HepG2 (cell line): ENCODE data around the gene AP3D1. TPM values are rescaled to one million over a fixed set of nuclear protein-coding genes. Genes with fewer than 3 reads are reported as not detected.

Experiments used
- ATRX ChIP-seq: sonication (generic); formaldehyde crosslinking; IDR thresholded peaks from 2 replicates; pipeline ENCODE4 v1.4.0; 2020; ENCODE audit warnings: missing genetic modification reagents, borderline replicate concordance
- BCLAF1 ChIP-seq: fragments of 450-650 bp; IDR thresholded peaks from 2 replicates; pipeline ENCODE4 v1.6.1; 2017; ENCODE audit warnings: mild to moderate bottlenecking
- GTF3A ChIP-seq: sonication (generic); formaldehyde crosslinking; conservative IDR thresholded peaks from 2 replicates; pipeline ENCODE4 v1.4.0; 2020; ENCODE audit warnings: mild to moderate bottlenecking, missing genetic modification reagents
- HNF1A ChIP-seq, 2 experiments: sonication (generic) in 1 of 2; formaldehyde crosslinking in 1 of 2; IDR thresholded peaks; 2 replicates each; pipeline versions ENCODE4 v1.4.0 to v1.6.1; 2016 to 2020; ENCODE audit warnings: borderline replicate concordance in 1 of 2, low read depth in 1 of 2, mild to moderate bottlenecking in 1 of 2, missing genetic modification reagents in 1 of 2
- ISL2 ChIP-seq: sonication (generic); formaldehyde crosslinking; IDR thresholded peaks from 2 replicates; pipeline ENCODE4 v1.5.0; 2020; ENCODE audit warnings: missing genetic modification reagents
- KDM3A ChIP-seq: IDR thresholded peaks from 2 replicates; pipeline ENCODE4 v1.6.1; 2018; ENCODE audit warnings: low read depth, missing compliant biosample characterization
- NBN ChIP-seq: fragments of 450-650 bp; conservative IDR thresholded peaks from 2 replicates; pipeline ENCODE4 v1.6.1; 2017
- PAX8 ChIP-seq: sonication (generic); formaldehyde crosslinking; IDR thresholded peaks from 2 replicates; pipeline ENCODE4 v1.8.0; 2022; ENCODE audit warnings: mild to moderate bottlenecking, missing genetic modification reagents, borderline replicate concordance
- RNF219 ChIP-seq: sonication (generic); formaldehyde crosslinking; IDR thresholded peaks from 2 replicates; pipeline ENCODE4 v1.5.0; 2020; ENCODE audit warnings: mild to moderate bottlenecking, missing genetic modification reagents
- SMAD1 ChIP-seq: sonication (generic); formaldehyde crosslinking; IDR thresholded peaks from 2 replicates; pipeline ENCODE4 v1.4.0; 2020; ENCODE audit warnings: missing genetic modification reagents, low read depth, mild to moderate bottlenecking, borderline replicate concordance
- SRF ChIP-seq: IDR thresholded peaks from 2 replicates; pipeline ENCODE4 v1.6.1; 2011; ENCODE audit warnings: mild to moderate bottlenecking, low read depth, low read length, moderate library complexity
- TRIM24 ChIP-seq: sonication (generic); formaldehyde crosslinking; IDR thresholded peaks from 2 replicates; pipeline ENCODE4 v1.8.0; 2022; ENCODE audit warnings: mild to moderate bottlenecking, missing genetic modification reagents
- U2AF1 ChIP-seq: fragments of 200-400 bp; formaldehyde crosslinking; optimal IDR thresholded peaks from 2 replicates; pipeline ENCODE3; 2017; ENCODE audit warnings: mild to moderate bottlenecking, low read depth, low read length
- ZNF124 ChIP-seq: sonication (generic); formaldehyde crosslinking; IDR thresholded peaks from 2 replicates; pipeline ENCODE4 v1.4.0; 2020; ENCODE audit warnings: missing genetic modification reagents
- polyA plus RNA-seq, 8 experiments: library from polyadenylated mRNA; depleted of rRNA in 3 of 8; stranded (reverse) in 7 of 8; unstranded in 1 of 8; fragments of >200 nt; fragmentation: Illumina TruSeq in 4 of 8; extraction: Trizol in 4 of 8; gene quantifications; 2 replicates each; pipeline versions ENCODE4 v1.2.1 to v1.2.3, GENCODE V29; 2011 to 2016; ENCODE audit warnings: low read depth in 4 of 8, missing spikeins in 1 of 8, mixed read lengths in 1 of 8; ENCODE audit not compliant: insufficient read depth in 1 of 8
- total RNA-seq, 5 experiments: library from RNA; depleted of rRNA; stranded (reverse); fragments of >200 nt; fragmentation: Illumina TruSeq; extraction: Trizol; gene quantifications; 2 replicates each; pipeline ENCODE4 v1.2.3, GENCODE V29; 2016; ENCODE audit warnings: low read depth in 1 of 5

The AP3D1 gene
- total and polyA plus RNA-seq, 2 of the 13 experiments (the other 11 are each of a cell fraction or from before 2014, with no cell fraction given): 68.0 to 82.6 TPM

GRCh38 chr19:2171349-2172145 lies 20.2 kb upstream of the AP3D1 start (continued):
- TF ChIP-seq RNF219 (CRISPR knock-in tag): no peak
- no peak for TF ChIP-seq U2AF1
- no peak for TF ChIP-seq PAX8 (CRISPR knock-in tag)
- no peak for TF ChIP-seq BCLAF1
- no peak for TF ChIP-seq HNF1A (IDR thresholded peaks at IDR 0.05; ENCODE audit: low read depth)
- peak; percentile 68; the same call in 1 of the 2 replicates for TF ChIP-seq HNF1A (CRISPR knock-in tag; IDR thresholded peaks at IDR 0.05; ENCODE audit: borderline replicate concordance)
- peak; percentile 46; the same call in 1 of the 2 replicates for TF ChIP-seq KDM3A
- TF ChIP-seq SRF: no peak
- TF ChIP-seq NBN: no peak
- no peak for TF ChIP-seq ZNF124 (CRISPR knock-in tag)
- no peak for TF ChIP-seq GTF3A (CRISPR knock-in tag)
- no peak; the same call in none of the 2 replicates for TF ChIP-seq ISL2
- no peak for TF ChIP-seq ATRX (CRISPR knock-in tag)
- TF ChIP-seq SMAD1: no peak
- TF ChIP-seq TRIM24 (CRISPR knock-in tag): no peak
